Dermis blood vessel endothelial cell (primary cell): Measurements from ENCODE around the gene KCNAB2. TPM values are rescaled to one million over a fixed set of nuclear protein-coding genes. Genes with fewer than 3 reads are reported as not detected.
"Not testable (repeated sequence)": the region's sequence is repeated elsewhere in the genome, so short reads cannot be mapped to it uniquely, and the experiment has no call there.

Source experiments
- DNase-seq: peaks from one replicate; pipeline ENCODE4 v3.0.0; 2010
- total RNA-seq: library from RNA; depleted of rRNA; stranded (reverse); fragments of >200 nt; gene quantifications from 2 replicates; pipeline ENCODE4 v1.2.3, GENCODE V29; 2014

Gene KCNAB2
- total RNA-seq, 1 donor from 2014 or later: 2.9 TPM

DNA sequence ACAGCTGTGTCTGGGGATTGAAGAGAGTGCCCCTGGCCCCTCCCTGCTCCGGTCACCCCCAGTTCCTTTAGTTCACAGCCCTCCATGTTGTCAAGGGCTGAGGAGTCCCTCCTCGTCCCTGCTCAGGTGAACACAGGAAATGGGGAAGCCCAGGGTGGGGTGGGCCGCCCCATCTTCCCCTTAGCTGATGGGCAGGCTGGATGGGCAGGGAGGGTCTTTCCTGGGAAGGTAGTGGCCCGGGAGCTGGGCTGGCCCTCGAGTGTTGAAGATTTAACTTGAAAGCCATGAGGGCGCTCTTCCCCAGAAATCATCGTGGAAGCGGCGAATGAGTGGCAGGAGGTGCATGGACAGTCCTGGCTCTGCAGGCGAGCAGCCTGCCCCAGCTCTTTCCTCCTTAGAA, 35.1 kb upstream of the KCNAB2 start:
- no peak for DNase-seq

DNA sequence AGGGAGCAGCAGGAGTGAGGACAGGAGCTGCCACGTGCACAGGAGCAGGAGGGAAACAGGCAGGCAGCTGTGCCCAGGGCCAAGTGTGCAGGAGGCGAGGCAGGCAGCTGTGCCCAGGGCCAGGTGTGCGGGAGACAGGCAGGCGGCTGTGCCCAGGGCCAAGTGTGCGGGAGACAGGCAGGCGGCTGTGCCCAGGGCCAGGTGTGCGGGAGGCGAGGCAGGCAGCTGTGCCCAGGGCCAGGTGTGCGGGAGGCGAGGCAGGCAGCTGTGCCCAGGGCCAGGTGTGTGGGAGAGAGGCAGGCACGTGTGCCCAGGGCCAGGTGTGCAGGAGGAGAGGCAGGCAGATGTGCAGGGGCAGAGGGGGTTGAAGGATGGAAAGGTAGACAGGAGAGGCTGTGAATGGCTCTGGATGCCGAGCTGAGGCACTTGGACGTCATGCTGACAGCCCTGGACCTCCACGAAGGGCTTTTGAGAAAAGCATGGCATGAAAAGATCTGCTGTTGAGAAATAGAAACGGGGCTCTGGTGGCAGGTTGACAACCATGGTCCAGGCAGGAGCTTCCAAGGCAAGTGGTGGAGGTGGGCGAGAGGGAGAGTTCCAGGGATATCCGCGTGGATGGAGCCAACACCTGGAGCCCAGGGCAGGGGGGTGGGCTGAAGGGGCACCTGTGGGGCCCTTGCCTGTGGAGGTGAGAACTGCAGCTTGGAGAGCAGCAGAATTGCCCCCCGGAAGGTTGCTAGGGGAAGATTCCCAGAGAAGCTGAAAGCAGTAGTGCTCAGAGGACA, 34.3 kb upstream of the KCNAB2 start:
- DNase-seq: no peak

DNA sequence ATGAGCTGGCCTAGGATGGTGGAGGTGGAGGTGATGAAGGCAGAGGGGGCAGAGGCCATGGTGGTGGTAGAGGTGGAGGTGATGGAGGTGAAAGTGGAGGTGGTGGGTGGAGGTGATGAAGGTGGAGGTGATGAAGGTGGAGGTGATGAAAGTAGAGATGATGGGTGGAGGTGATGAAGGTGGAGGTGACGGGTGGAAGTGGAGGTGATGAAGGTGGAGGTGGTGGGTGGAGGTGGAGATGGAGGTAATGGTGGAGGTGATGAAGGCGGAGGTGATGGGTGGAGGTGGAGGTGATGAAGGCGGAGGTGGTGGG, 33.8 kb upstream of the KCNAB2 start:
- no peak for DNase-seq

DNA sequence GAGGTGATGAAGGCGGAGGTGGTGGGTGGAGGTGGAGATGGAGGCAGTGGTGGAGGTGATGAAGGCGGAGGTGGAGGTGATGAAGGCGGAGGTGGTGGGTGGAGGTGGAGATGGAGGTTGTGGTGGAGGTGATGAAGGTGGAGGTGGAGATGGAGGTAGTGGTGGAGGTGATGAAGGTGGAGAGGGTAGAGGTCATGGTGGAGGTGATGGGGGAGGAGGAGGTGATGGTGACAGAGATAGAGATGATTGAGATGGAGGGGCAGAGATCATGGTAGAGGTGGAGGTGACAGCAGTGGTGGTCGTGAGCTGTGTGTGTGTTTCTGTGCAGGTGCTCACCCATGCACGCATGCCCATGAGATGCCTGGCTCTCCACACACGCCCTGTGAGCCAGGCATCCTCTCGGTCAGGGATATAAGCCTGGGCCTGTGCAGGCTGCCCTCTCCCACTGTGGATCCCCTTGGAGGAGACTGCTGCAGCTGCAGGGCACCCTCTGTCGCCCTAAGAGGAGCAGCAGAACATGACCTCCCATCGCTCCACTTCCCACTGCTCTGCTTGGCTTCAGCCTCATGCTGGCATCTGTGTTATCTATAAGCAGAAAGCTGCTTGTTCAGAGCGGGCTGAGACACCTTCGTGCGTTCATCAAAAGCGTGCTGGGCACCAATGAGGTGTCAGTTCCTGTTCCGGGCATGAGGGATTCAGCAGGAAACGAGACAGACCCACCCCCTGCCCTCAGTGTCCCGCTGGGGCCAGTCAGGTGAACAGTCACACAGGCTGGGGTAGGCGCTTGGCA, 33.0 kb upstream of the KCNAB2 start:
- no peak for DNase-seq

DNA sequence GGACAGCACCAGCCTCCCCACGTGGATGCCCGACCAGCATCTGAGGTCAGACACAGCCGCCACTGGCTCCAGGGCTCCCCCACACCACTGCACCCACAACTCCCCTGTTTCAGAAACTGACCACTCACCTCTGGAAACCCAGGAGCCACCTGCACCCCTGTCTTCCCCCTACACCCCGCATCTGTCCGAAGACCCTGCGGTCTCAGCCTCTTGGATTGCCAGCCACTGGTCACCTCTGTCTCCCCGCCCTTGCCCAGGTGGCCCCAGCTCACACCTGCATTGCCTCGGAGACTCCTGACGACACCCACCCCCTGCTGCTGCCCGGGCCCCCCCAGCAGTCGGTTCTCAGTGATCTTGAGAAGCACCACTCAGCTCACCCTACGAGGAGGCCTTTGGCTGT, 32.2 kb upstream of the KCNAB2 start:
- DNase-seq: no peak

DNA sequence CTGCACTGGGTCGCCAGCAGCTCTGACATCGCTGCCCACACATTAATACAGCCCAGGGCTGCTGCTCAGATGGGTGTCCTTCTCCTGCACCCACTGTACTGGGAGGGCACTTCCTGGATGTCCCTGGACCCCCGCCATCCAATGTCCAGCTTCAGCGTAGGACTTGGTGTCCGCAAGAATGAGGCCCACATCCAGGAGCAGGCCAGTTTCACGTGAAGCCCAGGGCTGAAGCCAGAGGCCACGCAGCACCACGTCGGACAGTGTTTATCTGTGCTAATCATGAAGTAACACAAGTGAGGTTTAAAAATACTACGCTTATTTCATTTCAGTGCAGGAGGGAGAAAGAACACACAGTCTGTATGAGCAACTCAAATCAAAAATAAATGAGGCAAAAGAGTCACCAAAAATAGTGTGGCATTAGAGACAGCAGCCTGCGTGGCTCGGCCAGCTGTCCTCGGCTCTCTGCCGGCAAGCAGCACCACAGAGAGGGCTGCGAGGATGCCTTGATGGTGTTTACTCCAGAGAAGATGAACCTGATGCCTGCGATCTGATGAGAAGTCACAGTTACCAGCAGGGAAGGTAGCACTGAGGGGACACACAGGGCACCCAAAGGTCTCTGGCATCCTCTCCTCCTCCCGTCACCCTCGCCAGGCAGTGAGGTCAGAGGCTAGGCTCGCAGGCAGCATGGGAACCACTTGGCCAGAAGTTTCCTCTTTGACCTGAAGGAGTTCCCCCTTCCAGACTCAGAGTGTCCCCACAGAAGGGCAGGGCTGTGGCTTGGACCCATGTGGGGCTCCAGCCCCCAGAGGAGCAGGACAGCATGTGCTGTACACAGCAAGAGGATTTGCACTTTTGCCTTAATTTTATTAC, 31.3 kb upstream of the KCNAB2 start:
- no peak for DNase-seq

DNA sequence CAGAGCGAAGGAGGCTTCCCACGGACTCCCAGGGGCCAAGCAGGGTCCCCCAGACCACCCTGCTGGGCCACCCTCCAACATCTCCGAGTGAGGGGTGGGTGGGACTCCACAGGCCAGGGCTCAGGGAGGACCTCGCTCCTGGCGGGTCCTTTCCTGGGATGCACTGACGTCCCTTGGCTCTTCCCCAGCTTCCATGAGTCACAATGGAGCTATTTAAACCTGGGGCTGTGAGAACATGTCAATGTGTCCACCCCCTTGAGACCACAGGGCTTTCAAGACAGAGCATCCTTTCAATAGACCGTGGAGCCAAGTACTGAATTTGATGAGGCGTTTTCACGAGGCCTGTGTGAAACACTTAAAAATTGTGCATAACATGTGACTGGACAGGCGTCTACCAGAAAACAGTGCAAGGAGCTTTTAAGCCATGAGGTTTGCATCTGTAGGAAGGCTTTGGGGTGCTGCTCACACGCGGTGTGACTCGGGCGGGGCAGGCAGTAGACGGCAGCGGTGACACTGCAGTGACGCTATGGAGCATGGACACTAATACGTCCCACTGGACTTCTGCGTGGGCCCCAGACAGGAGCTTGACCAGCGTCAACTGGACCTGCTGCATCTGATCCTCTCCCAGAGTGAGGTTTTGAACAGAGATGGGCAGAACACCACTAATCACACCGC, 29.4 kb upstream of the KCNAB2 start:
- DNase-seq: no peak

DNA sequence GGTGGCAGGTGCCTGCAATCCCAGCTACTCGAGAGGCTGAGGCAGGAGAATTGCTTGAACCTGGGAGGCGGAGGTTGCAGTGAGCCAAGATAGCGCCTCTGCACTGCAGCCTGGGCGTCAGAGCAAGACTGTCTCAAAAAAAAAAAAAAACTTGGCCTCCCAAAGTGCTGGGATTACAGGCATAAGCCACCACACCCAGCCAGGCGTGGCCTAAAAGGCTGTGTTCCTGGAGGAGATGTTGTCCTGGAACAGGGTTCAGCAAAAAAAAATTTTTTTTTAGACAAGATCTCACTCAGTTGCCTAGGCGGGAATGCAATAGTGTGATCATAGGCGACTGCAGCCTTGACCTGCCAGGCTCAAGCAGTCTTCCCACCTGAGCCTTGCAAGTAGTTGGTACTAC, 28.0 kb upstream of the KCNAB2 start:
- not testable (repeated sequence) for DNase-seq

DNA sequence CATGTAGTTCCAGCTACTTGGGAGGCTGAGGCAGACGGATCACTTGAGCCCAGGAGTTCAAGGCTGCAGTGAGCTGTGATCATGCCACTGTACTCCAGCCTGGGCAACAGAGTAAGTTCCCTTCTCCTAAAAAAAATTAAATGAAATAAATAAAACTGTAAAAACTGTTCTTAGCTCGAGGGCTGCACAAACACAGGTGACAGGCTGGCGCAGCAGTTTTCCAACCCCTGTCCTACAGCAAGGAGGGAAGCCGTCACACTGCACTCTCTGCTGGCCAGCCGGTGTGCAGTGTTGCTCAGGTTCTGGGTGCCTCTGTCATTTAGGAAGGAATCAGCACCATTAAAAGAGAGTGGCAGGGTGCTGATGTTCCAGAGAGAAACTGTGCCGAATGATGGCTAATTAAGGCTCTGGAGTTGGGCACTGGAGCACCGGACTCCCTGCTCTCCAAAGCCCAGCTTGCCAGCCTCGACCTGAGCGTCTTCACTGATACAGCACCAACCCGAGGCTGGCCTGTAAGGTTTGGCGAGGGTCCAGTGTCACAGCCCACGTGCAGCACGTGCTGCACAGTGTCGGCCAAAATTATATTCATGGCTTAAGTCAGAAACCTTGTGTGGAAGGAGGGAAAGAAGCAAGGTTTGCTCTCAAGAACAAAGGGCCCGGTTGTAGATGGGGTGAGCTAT, 26.4 kb upstream of the KCNAB2 start:
- DNase-seq: no peak

DNA sequence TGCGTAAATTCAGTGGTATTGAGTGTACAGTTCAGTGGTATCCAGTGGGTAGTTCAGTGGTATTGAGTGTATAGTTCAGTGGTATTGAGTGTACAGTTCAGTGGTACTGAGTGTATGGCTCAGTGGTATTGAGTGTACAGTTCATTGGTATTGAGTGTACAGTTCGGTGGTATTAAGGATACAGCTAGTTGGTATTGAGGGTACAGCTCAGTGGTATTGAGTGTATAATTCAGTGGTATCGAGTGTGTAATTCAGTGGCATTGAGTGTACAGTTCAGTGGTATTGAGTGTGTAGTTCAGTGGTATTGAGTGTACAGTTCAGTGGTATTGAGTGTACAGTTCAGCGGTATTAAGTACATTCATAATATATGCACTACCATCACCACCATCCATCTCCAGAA, 23.5 kb upstream of the KCNAB2 start:
- DNase-seq: no peak

DNA sequence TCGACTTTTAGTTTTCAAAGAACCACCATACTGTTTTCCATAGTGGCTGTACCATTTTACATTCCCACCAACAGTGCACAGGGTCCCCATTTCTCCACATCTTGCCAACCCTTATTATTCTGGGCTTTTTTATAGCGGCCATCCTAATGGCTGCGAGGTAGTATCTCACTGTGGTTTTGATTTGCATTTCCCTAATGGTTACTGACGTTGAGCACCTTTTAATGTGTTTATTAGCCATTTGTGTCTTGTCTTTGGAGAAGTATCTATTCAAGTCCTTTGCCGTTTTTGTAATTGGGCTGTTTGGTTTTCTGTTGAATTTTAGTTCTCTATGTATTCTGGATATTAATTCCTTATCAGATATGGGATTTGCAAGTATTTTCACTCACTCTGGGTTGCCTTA, 22.3 kb upstream of the KCNAB2 start:
- DNase-seq: no peak

DNA sequence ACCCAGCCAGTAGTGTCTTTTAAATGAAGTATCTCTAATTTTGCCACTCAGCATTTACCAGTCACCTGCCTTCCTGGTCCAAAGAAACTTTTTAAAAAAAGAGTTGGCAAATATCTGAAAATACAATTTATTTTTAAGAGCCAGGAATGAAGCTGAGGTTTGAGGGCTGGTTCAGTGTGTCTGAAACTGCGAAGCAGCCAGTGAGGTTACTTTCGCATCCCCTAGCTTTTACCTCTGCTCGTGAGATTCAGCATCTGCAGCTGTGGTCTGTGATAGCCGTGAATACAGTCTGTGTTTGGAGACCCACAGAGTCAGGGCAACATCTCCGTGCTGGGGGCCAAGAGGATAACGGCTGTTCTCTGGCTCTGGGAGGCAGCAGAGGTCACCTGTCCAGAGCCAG, 21.3 kb upstream of the KCNAB2 start:
- DNase-seq: no peak

DNA sequence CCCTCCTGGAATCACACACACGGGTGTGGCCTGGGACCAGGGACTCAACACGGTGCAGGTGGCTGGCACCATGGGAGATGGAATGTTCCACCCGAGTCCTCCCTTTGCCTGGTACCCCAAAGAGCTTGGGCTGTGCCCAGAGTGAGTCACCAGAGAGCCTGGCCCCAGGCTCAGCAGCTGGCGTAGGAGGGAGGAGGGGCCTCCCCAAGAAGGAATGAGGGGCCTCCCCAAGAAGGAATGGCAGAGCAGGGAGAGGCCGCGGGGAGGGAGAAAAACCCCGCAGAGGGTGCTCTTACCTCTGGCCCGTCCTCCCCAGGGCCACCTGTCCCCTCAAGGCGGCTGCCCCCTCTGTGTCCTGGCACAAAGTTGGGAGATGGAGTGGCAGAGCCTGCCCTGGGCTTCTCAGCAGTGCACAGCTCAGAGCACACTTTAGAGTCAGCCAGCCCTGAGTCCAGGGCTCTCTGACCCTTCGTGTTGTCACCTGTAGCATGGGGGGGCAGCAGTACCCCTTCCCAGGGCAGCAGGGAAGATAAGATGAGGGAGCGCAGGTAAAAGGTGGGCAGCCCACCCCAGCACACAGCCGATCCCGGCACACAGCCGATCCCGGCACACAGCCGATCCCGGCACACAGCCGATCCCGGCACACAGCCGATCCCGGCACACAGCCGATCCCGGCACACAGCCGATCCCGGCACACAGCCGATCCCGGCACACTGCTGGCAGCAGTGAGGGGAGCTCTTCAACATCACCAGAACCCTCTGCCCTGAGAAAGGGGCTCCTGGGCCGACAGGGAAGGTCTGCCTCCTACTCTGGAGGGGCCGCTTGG, 20.2 kb upstream of the KCNAB2 start:
- DNase-seq: no peak

DNA sequence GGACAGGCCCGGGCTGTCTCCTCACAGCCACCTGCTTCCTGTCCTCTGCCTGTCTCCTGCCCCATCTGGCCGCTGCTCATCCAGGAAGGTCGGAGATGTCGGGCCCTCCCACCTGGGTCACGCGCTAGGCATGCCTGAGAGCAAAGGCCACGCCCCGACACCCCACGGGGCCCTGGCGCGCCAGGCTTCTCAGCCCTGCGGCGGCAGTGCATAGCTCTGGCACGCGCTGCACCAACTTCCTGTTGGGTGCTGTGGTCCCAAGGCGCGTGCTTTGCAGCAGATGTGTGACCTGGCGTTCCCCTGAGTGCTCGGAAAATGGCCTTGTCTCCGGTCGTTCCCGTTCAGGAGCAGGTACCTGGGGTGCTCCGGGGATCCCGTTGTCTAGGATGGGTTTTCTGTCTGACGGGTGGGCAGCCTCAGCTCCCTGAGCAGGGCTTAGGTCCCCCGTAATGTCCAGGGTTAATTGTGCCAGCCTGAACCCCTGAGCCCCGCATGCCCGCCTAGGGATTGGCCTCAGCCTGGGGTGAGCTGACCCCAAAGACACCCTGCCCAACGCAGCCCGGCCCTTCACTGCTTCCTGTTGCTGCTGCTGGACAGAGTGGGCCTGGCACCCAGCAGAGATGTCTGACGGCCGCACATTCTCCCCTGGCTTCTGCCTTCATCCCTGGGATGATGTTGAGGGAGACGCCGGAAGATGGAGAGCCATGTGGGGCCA, 19.4 kb upstream of the KCNAB2 start:
- DNase-seq: peak; percentile 16

DNA sequence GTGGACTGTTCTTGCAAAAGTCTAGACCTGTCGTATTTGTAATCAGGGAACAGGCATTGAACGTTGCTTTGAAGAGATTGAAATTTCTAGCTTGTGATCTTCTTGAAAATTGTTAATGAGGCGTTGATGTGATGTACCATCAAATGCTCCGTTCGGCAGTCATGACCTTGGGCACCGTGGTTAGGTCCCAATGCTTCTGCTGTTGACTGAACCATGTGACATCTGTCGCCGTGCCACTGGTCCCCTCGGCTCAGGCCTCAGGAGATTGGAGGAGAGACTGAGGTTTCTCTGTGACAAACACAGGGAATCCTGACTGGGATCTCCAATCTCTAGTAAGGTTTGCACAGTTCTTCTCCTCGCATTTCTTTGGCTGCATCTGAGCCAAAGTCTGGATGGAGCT, 18.1 kb upstream of the KCNAB2 start:
- DNase-seq: no peak

DNA sequence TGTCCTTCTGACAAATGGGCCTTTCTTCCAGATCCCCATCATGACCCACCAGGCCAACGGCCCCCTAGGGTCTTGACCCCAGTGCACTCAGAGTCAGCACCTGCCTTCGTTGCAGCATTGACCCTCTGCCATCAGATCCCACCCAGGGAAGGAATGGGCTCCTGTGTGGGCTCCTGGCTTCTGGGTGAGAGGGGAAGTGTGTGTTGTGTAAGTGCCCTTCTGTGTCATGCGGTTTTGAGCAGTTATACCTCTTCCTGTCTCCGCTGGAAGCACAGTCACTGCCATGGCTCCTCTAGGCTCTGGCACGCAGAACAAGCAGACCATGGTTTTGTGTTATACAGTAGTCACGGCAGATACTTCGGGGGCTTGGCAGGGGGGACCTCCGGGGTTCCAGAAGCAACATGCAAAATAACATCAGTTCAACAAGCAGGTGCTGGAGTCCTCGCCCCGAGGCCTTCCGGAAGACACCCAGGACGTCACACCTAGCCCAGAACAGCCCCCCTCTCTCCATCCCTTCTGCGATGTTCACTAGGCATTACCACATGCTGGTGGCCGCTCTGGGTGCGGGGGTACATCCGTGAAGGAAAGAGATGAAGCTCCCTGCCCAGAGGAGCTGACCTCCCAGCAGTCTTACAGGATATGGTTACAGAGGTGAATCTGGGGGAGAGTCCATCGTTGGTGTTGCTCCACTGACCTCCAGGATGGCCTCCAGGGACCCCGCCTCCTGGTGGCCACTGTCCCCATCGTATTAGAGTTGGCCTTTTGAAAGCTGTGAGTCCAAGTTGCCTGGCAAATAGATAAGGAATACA, 17.4 kb upstream of the KCNAB2 start:
- no peak for DNase-seq

DNA sequence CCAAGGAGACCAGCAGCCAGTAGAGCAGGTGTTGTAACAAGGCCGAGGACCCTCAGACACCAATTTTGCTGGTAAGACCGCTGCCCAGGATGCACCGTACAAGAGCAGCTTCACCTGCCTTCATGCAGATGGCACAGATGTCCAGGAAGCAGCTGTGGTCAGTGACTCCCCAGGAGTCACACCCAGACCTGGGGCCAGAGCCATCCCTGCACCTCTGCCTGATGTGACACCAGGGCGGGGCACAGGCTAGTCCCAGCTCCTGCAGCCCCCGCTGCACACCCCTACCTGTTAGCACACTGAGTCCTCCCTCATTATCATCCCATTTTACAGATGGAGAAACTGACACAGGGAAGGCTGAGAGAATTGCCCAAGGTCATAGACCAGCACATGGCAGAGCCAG, 16.3 kb upstream of the KCNAB2 start:
- DNase-seq: no peak

DNA sequence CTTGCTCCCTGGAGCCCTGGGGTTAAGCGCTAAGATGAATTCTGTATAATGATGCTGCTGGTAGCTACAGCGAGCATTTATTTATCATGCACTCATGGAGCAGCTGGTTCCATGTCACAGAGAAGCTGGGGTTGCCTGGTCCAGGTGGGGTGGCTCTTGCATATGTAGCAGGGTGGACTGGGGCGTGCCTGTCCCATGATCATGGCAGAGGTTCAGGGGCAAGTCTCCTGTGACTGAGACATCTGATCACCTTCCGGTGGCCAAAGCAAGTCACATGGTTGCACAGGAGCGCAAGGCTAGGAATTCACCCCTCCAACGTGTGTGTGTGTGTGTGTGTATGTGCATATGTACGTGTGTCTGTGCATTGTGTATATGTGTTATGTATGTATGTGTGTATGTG, 15.6 kb upstream of the KCNAB2 start:
- no peak for DNase-seq

DNA sequence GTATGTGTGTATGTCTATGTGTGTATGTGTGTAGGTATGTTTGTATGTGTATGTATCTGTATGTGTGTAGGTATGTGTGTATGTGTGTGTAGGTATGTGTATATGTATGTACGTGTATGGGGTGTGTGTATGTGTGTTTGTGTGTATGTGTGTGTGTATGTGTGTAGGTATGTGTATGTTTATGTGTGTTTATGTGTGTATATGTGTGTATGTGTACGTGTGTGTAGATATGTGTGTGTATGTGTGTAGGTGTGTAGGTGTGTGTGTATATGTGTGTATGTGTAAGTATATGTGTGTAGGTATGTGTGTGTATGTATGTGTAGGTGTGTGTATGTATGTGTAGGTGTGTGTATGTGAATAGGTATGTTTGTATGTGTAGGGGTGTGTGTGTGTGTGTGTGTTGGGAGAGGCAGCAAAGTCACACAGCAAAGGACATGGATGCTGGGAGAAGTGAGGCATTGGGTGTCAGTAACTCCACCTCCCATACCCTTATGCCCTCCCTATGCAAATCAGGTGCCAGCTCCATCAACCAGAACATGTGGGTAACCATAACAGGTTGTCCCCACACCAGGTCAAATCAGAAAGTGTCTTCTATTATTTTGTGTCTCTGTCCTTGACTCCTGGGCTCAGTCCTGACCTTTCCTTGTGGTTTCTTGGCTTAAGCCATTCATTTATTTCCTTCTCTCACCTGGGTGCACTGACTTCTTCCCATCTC, 15.0 kb upstream of the KCNAB2 start:
- no peak for DNase-seq
